NCI-H2171 treated with DMSO at 0.1 percent for 48 hours (cell line): ENCODE data around the gene OPHN1.
A peak's percentile ranks its signal among the peaks of the same experiment; 100 is the strongest.

Experiments
- DNase-seq: peaks from one replicate; lab custom pipeline; 2025; lab: John Stamatoyannopoulos, UW

OPHN1 gene

GRCh38 chrX:68238568-68238967, 194.7 kb downstream of the OPHN1 start:
- no peak for DNase-seq

- no peak for DNase-seq
Observed at GRCh38 chrX:68234171-68234910, 199.0 kb downstream of the OPHN1 start.

- DNase-seq: no peak
Observed at GRCh38 chrX:68232206-68232605, 201.1 kb downstream of the OPHN1 start.

- no peak for DNase-seq
Observed at GRCh38 chrX:68209008-68209407, 224.3 kb downstream of the OPHN1 start.

GRCh38 chrX:68204521-68205038, 228.7 kb downstream of the OPHN1 start:
- no peak for DNase-seq

GRCh38 chrX:68203646-68204045, 229.6 kb downstream of the OPHN1 start:
- DNase-seq: no peak

- DNase-seq: no peak
Observed at GRCh38 chrX:68203211-68203610, 230.1 kb downstream of the OPHN1 start.

GRCh38 chrX:68199062-68199848, 234.0 kb downstream of the OPHN1 start:
- DNase-seq: peak; percentile 11

GRCh38 chrX:68196939-68197791, 236.1 kb downstream of the OPHN1 start:
- DNase-seq: peak; percentile 57

GRCh38 chrX:68195561-68195960, 237.7 kb downstream of the OPHN1 start:
- DNase-seq: no peak

- no peak for DNase-seq
Observed at GRCh38 chrX:68193786-68194185, 239.5 kb downstream of the OPHN1 start.

GRCh38 chrX:68193234-68193633, 240.1 kb downstream of the OPHN1 start:
- no peak for DNase-seq

- no peak for DNase-seq
Observed at GRCh38 chrX:68190799-68191198, 242.5 kb downstream of the OPHN1 start.

GRCh38 chrX:68186552-68187262, 246.6 kb downstream of the OPHN1 start:
- no peak for DNase-seq

GRCh38 chrX:68185161-68185560, 248.1 kb downstream of the OPHN1 start:
- no peak for DNase-seq

GRCh38 chrX:68183612-68184214, 249.6 kb downstream of the OPHN1 start:
- DNase-seq: peak; percentile 16

GRCh38 chrX:68180579-68180978, 252.7 kb downstream of the OPHN1 start:
- DNase-seq: no peak

- no peak for DNase-seq
Observed at GRCh38 chrX:68179355-68179754, 253.9 kb downstream of the OPHN1 start.

- DNase-seq: no peak
Observed at GRCh38 chrX:68177542-68177941, 255.8 kb downstream of the OPHN1 start.

GRCh38 chrX:68175562-68175961, 257.7 kb downstream of the OPHN1 start:
- no peak for DNase-seq

- no peak for DNase-seq
Observed at GRCh38 chrX:68163441-68163840, 269.9 kb downstream of the OPHN1 start.
